Measurements from ENCODE around the gene KLKB1.

DNA sequence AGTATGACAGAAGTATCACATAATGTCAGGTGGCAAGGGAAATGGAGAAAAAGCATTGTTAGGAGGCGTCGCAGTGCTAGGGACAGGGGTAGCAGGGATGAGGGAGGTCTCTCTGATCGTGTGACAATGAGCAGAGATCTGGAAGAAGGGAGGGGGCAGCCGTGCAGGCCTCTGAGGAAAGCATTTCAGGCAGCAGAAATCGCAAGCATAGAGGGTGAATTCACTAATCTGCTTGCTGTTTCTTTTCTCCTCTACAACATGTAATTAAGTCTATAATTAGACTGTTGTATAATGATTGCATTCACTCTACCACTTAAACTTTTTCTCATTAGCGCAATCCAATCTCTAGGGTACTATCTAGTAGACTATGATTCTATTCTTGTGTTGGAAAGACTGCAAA lies 26.8 kb upstream of the KLKB1 start:
- TF ChIP-seq, protein P1, sequence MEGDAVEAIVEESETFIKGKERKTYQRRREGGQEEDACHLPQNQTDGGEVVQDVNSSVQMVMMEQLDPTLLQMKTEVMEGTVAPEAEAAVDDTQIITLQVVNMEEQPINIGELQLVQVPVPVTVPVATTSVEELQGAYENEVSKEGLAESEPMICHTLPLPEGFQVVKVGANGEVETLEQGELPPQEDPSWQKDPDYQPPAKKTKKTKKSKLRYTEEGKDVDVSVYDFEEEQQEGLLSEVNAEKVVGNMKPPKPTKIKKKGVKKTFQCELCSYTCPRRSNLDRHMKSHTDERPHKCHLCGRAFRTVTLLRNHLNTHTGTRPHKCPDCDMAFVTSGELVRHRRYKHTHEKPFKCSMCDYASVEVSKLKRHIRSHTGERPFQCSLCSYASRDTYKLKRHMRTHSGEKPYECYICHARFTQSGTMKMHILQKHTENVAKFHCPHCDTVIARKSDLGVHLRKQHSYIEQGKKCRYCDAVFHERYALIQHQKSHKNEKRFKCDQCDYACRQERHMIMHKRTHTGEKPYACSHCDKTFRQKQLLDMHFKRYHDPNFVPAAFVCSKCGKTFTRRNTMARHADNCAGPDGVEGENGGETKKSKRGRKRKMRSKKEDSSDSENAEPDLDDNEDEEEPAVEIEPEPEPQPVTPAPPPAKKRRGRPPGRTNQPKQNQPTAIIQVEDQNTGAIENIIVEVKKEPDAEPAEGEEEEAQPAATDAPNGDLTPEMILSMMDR (conservative IDR thresholded peaks at IDR 0.05; ENCODE audit: low read length): no peak
- TF ChIP-seq EZH2phosphoT487 (IDR thresholded peaks at IDR 0.05; ENCODE audit: borderline replicate concordance, low read depth, low read length): no peak

All from OCI-LY7 (cell line).